Measurements from ENCODE around the gene TSNAXIP1.

Gene TSNAXIP1

GRCh38 chr16:67843343-67843765 is 36.7 kb downstream of the TSNAXIP1 start:
- H3K27me3 ChIP-seq (ENCODE audit: control insufficient read depth in 5 of 5, insufficient read depth in 4 of 5, low read length in 5 of 5): no peaks in the 10 kb centered on the region
- H3K4me1 ChIP-seq (ENCODE audit: control insufficient read depth in 5 of 5, insufficient read depth in 5 of 5, low read length in 5 of 5): peaks cover 22 to 60% (median 58%) of the 10 kb centered on the region in 5 donors
- no peaks in the 10 kb centered on the region for H3K9me3 ChIP-seq (ENCODE audit: control insufficient read depth in 5 of 5, low read length in 5 of 5)
- H3K4me3 ChIP-seq (ENCODE audit: low read depth in 1 of 5, low read length in 5 of 5): peak overlapping the region; percentile 75 to 97 (median 86)
- peaks cover 0 to 2% (median 0%) of the 10 kb centered on the region in 5 donors for H3K36me3 ChIP-seq (ENCODE audit: control insufficient read depth in 5 of 5, insufficient read depth in 5 of 5, low read length in 5 of 5)
- H3K9ac ChIP-seq (ENCODE audit: low read length in 5 of 5): peak overlapping the region; percentile 62 to 86 (median 79)
- peak overlapping the region; percentile 97 for H3K27ac ChIP-seq (ENCODE audit: low read depth, low read length)

GRCh38 chr16:67844497-67844896 is 37.8 kb downstream of the TSNAXIP1 start:
- Histone ChIP-seq H3K27ac (ENCODE audit: low read depth, low read length) (peak overlapping the region; percentile 93), H3K9ac (ENCODE audit: low read length in 5 of 5) (peak overlapping the region in 1 of 5 donors; percentile 79), H3K27me3 (ENCODE audit: control insufficient read depth in 5 of 5, insufficient read depth in 4 of 5, low read length in 5 of 5) (no peaks in the 10 kb centered on the region), H3K36me3 (ENCODE audit: control insufficient read depth in 5 of 5, insufficient read depth in 5 of 5, low read length in 5 of 5) (peaks cover 0 to 2% (median 0%) of the 10 kb centered on the region in 5 donors), H3K4me1 (ENCODE audit: control insufficient read depth in 5 of 5, insufficient read depth in 5 of 5, low read length in 5 of 5) (peaks cover 22 to 63% (median 60%) of the 10 kb centered on the region in 5 donors), H3K4me3 (ENCODE audit: low read depth in 1 of 5, low read length in 5 of 5) (no peak overlapping the region), H3K9me3 (ENCODE audit: control insufficient read depth in 5 of 5, low read length in 5 of 5) (no peaks in the 10 kb centered on the region)

GRCh38 chr16:67845291-67846062 is 38.8 kb downstream of the TSNAXIP1 start:
- Histone ChIP-seq H3K9ac (ENCODE audit: low read length in 5 of 5) (peak overlapping the region; percentile 39 to 97 (median 82)), H3K27ac (ENCODE audit: low read depth, low read length) (peak overlapping the region; percentile 93), H3K36me3 (ENCODE audit: control insufficient read depth in 5 of 5, insufficient read depth in 5 of 5, low read length in 5 of 5) (peaks cover 0 to 2% (median 0%) of the 10 kb centered on the region in 5 donors), H3K27me3 (ENCODE audit: control insufficient read depth in 5 of 5, insufficient read depth in 4 of 5, low read length in 5 of 5) (no peaks in the 10 kb centered on the region), H3K4me1 (ENCODE audit: control insufficient read depth in 5 of 5, insufficient read depth in 5 of 5, low read length in 5 of 5) (peaks cover 22 to 63% (median 60%) of the 10 kb centered on the region in 5 donors), H3K4me3 (ENCODE audit: low read depth in 1 of 5, low read length in 5 of 5) (peak overlapping the region; percentile 67 to 94 (median 82)), H3K9me3 (ENCODE audit: control insufficient read depth in 5 of 5, low read length in 5 of 5) (no peaks in the 10 kb centered on the region)

- Histone ChIP-seq H3K4me1 (ENCODE audit: control insufficient read depth in 5 of 5, insufficient read depth in 5 of 5, low read length in 5 of 5) (peaks cover 22 to 63% (median 60%) of the 10 kb centered on the region in 5 donors), H3K9me3 (ENCODE audit: control insufficient read depth in 5 of 5, low read length in 5 of 5) (no peaks in the 10 kb centered on the region), H3K4me3 (ENCODE audit: low read depth in 1 of 5, low read length in 5 of 5) (peak overlapping the region; percentile 67 to 94 (median 82)), H3K36me3 (ENCODE audit: control insufficient read depth in 5 of 5, insufficient read depth in 5 of 5, low read length in 5 of 5) (peaks cover 0 to 2% (median 0%) of the 10 kb centered on the region in 5 donors), H3K9ac (ENCODE audit: low read length in 5 of 5) (peak overlapping the region; percentile 39 to 97 (median 82)), H3K27ac (ENCODE audit: low read depth, low read length) (peak overlapping the region; percentile 93), H3K27me3 (ENCODE audit: control insufficient read depth in 5 of 5, insufficient read depth in 4 of 5, low read length in 5 of 5) (no peaks in the 10 kb centered on the region)
Measured at GRCh38 chr16:67846063-67846319, 39.3 kb downstream of the TSNAXIP1 start.

- peak within 1 kb of the TSS; percentile 39 to 97 (median 92) for H3K9ac ChIP-seq (ENCODE audit: low read length in 5 of 5)
- peak within 1 kb of the TSS; percentile 68 to 94 (median 82) for H3K4me3 ChIP-seq (ENCODE audit: low read depth in 1 of 5, low read length in 5 of 5)
- H3K27me3 ChIP-seq (ENCODE audit: control insufficient read depth in 5 of 5, insufficient read depth in 4 of 5, low read length in 5 of 5): no peaks in the 10 kb centered on the region
- H3K9me3 ChIP-seq (ENCODE audit: control insufficient read depth in 5 of 5, low read length in 5 of 5): no peaks in the 10 kb centered on the region
- peak within 1 kb of the TSS; percentile 93 for H3K27ac ChIP-seq (ENCODE audit: low read depth, low read length)
- H3K36me3 ChIP-seq (ENCODE audit: control insufficient read depth in 5 of 5, insufficient read depth in 5 of 5, low read length in 5 of 5): peaks cover 0 to 2% (median 0%) of the 10 kb centered on the region in 5 donors
- peaks cover 22 to 60% (median 56%) of the 10 kb centered on the region in 5 donors for H3K4me1 ChIP-seq (ENCODE audit: control insufficient read depth in 5 of 5, insufficient read depth in 5 of 5, low read length in 5 of 5)
Measured at GRCh38 chr16:67846320-67847063, 39.8 kb downstream of the TSNAXIP1 start, which contains the start of gene NUTF2. Gene NUTF2, plus strand, starts transcription at chr16:67846933. Its CDS starts 18,198 bp downstream, at chr16:67865131.

GRCh38 chr16:67847064-67847861 is 40.6 kb downstream of the TSNAXIP1 start, which contains the start of gene CENPT:
Gene CENPT, minus strand, starts transcription at chr16:67847693. Its CDS starts 13,834 bp downstream, at chr16:67833859.
- no peaks in the 10 kb centered on the region for H3K27me3 ChIP-seq (ENCODE audit: control insufficient read depth in 5 of 5, insufficient read depth in 4 of 5, low read length in 5 of 5)
- peak within 1 kb of the TSS; percentile 93 for H3K27ac ChIP-seq (ENCODE audit: low read depth, low read length)
- H3K9ac ChIP-seq (ENCODE audit: low read length in 5 of 5): peak within 1 kb of the TSS; percentile 17 to 97 (median 92)
- no peaks in the 10 kb centered on the region for H3K9me3 ChIP-seq (ENCODE audit: control insufficient read depth in 5 of 5, low read length in 5 of 5)
- H3K4me3 ChIP-seq (ENCODE audit: low read depth in 1 of 5, low read length in 5 of 5): peak within 1 kb of the TSS; percentile 68 to 94 (median 82)
- peaks cover 0 to 2% (median 0%) of the 10 kb centered on the region in 5 donors for H3K36me3 ChIP-seq (ENCODE audit: control insufficient read depth in 5 of 5, insufficient read depth in 5 of 5, low read length in 5 of 5)
- peaks cover 19 to 57% (median 53%) of the 10 kb centered on the region in 5 donors for H3K4me1 ChIP-seq (ENCODE audit: control insufficient read depth in 5 of 5, insufficient read depth in 5 of 5, low read length in 5 of 5)

GRCh38 chr16:67848118-67848517 is 41.4 kb downstream of the TSNAXIP1 start:
- Histone ChIP-seq H3K9me3 (ENCODE audit: control insufficient read depth in 5 of 5, low read length in 5 of 5) (no peaks in the 10 kb centered on the region), H3K27me3 (ENCODE audit: control insufficient read depth in 5 of 5, insufficient read depth in 4 of 5, low read length in 5 of 5) (no peaks in the 10 kb centered on the region), H3K36me3 (ENCODE audit: control insufficient read depth in 5 of 5, insufficient read depth in 5 of 5, low read length in 5 of 5) (peaks cover 0 to 2% (median 0%) of the 10 kb centered on the region in 5 donors), H3K27ac (ENCODE audit: low read depth, low read length) (peak overlapping the region; percentile 93), H3K4me1 (ENCODE audit: control insufficient read depth in 5 of 5, insufficient read depth in 5 of 5, low read length in 5 of 5) (peaks cover 19 to 49% (median 47%) of the 10 kb centered on the region in 5 donors), H3K9ac (ENCODE audit: low read length in 5 of 5) (peak overlapping the region; percentile 17 to 97 (median 92)), H3K4me3 (ENCODE audit: low read depth in 1 of 5, low read length in 5 of 5) (peak overlapping the region; percentile 68 to 94 (median 82))

- Histone ChIP-seq H3K9me3 (ENCODE audit: control insufficient read depth in 5 of 5, low read length in 5 of 5) (no peaks in the 10 kb centered on the region), H3K36me3 (ENCODE audit: control insufficient read depth in 5 of 5, insufficient read depth in 5 of 5, low read length in 5 of 5) (peaks cover 0 to 7% (median 0%) of the 10 kb centered on the region in 5 donors), H3K4me1 (ENCODE audit: control insufficient read depth in 5 of 5, insufficient read depth in 5 of 5, low read length in 5 of 5) (peaks cover 5 to 36% (median 26%) of the 10 kb centered on the region in 5 donors)
Measured at GRCh38 chr16:67853670-67854069, 47.0 kb downstream of the TSNAXIP1 start.

GRCh38 chr16:67855789-67856188 is 49.1 kb downstream of the TSNAXIP1 start:
- peaks cover 5 to 41% (median 28%) of the 10 kb centered on the region in 5 donors for H3K4me1 ChIP-seq (ENCODE audit: control insufficient read depth in 5 of 5, insufficient read depth in 5 of 5, low read length in 5 of 5)
- H3K9ac ChIP-seq (ENCODE audit: low read length in 5 of 5): no peak overlapping the region
- no peak overlapping the region for H3K4me3 ChIP-seq (ENCODE audit: low read depth in 1 of 5, low read length in 5 of 5)
- H3K9me3 ChIP-seq (ENCODE audit: control insufficient read depth in 5 of 5, low read length in 5 of 5): no peaks in the 10 kb centered on the region
- peaks cover 0 to 13% (median 4%) of the 10 kb centered on the region in 5 donors for H3K36me3 ChIP-seq (ENCODE audit: control insufficient read depth in 5 of 5, insufficient read depth in 5 of 5, low read length in 5 of 5)
- H3K27me3 ChIP-seq (ENCODE audit: control insufficient read depth in 5 of 5, insufficient read depth in 4 of 5, low read length in 5 of 5): no peaks in the 10 kb centered on the region
- H3K27ac ChIP-seq (ENCODE audit: low read depth, low read length): no peak overlapping the region

More at GRCh38 chr16:67853670-67854069, 47.0 kb downstream of the TSNAXIP1 start:
- no peaks in the 10 kb centered on the region for H3K27me3 ChIP-seq (ENCODE audit: control insufficient read depth in 5 of 5, insufficient read depth in 4 of 5, low read length in 5 of 5)
- no peak overlapping the region for H3K9ac ChIP-seq (ENCODE audit: low read length in 5 of 5)
- H3K4me3 ChIP-seq (ENCODE audit: low read depth in 1 of 5, low read length in 5 of 5): no peak overlapping the region
- no peak overlapping the region for H3K27ac ChIP-seq (ENCODE audit: low read depth, low read length)

Measured in subcutaneous abdominal adipose tissue (tissue), 5 donors.